ENCODE data around the gene IL15RA.
"Not testable (repeated sequence)": the region's sequence is repeated elsewhere in the genome, so short reads cannot be mapped to it uniquely, and the experiment has no call there.

Gene IL15RA

DNA sequence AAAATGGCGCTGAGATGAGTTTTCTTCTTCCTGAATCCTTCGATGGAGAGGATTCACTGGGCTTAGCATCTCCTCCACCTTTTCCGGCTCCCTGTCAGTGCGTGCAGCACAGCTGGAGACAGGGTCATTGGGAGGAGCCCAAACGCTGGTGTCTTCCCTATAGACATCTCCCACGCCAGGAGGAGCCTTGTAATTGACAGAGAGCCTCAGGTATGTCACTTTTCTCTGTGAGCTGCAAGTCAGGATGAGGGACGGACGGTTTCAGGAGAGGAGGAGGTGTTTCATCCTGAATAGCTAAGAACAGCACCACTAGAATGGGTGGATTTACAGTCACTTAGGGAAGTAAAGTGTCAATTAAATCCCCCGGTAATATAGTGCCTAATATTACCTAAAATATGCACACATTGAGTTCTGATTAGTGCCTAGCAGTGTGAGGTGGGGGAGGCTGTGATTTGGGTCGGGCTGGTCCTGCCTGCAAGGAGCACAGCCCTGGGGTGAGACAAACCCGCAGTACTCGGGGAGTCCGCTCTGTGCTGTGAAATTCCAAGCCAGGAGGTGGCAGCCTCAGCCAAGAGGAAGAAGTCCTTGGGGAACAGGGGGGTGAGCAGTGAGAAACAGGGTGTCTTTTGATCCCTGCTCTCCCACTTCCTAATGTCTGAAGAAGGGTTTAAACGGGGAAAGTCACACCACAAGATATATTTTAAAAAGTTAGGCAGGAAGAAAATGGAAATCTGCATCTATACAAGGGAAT is 28.2 kb downstream of the IL15RA start:
- peak; percentile 25 to 51 for ATAC-seq

DNA sequence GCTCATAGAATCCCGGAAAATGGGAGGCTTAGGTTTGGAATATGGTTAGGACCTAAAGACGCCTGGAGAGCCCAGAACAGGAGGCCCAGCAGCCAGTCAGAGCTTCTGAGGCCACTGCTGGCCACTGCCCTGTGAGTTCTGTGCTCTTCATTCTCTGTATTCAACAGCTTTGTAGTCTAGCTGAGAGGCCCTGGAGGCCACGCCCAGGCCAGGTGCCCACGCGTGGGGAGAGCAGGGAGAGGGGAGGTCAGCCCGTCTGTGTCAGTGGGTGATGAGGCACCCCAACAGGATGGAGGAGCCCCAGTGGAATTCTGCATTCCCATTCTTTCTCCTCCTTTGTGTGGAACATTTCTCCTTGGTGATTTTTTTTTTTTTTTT is 29.1 kb downstream of the IL15RA start:
- no peak for ATAC-seq

DNA sequence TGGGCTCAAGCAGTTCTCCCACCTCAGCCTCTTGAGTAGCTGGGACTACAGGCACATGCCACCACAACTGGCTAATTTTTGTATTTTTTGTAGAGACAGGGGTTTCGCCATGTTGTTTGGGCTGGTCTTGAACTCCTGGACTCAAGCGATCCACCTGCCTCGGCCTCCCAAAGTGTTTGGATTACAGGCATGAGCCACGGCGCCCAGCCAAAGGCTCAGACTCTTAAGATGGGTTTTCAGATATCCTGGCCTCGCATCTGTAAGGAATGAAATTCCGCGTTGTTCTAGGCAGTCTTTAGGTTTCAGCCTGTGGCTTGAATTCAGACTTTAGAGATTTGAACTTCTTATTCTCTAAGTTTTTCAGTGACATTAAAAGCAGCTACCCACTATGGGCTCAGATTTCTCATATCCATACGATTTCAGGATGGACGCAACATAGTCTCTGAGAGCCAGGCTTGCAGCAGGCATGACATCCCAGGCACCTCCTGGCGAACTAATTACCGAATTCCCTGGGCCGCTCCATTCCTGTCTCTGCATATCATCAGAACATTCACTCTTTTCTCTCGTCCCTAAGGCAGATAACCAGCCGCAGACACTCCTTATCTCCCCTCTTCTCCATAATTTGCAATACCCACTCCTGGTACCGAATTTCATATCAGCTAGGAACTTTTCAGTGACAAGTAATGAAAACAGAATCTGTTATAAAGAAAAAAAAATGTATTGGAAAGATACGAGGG is 29.7 kb downstream of the IL15RA start:
- ATAC-seq, result no peak

DNA sequence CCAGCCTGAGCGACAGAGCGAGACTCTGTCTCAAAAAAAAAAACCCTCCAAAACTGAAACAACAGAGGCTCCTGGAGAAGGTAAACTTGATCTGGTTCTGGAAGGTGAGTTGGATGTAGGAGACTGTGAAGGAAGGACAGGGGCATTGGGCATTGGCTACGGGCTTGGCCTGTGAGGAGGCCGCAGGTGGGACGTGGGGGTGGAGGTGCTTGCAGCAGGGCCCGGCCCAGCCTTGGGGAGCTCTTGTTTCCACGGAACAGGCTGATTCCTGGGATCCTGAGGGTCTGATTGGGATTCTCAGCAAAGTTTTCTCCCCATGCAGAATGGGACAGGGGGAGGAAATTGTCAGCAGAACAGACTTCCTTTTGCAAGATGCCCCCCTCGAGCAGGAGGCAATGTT is 30.6 kb downstream of the IL15RA start:
- no peak for ATAC-seq

DNA sequence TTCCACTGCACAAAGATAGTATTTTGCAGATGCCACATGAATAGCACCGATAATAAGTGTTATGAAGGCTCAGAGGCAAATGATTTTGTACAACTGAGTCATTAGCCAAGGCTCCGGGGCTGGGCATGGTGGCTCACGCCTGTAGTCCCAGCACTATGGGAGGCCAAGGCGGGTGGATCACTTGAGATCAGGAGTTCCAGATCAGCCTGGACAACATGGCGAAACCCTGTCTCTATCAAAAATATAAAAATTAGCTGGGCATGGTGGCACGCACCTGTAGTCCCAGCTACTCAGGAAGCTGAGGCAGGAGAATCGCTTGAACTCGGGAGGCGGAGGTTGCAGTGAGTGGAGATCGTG is 30.9 kb downstream of the IL15RA start:
- ATAC-seq, result not testable (repeated sequence)

DNA sequence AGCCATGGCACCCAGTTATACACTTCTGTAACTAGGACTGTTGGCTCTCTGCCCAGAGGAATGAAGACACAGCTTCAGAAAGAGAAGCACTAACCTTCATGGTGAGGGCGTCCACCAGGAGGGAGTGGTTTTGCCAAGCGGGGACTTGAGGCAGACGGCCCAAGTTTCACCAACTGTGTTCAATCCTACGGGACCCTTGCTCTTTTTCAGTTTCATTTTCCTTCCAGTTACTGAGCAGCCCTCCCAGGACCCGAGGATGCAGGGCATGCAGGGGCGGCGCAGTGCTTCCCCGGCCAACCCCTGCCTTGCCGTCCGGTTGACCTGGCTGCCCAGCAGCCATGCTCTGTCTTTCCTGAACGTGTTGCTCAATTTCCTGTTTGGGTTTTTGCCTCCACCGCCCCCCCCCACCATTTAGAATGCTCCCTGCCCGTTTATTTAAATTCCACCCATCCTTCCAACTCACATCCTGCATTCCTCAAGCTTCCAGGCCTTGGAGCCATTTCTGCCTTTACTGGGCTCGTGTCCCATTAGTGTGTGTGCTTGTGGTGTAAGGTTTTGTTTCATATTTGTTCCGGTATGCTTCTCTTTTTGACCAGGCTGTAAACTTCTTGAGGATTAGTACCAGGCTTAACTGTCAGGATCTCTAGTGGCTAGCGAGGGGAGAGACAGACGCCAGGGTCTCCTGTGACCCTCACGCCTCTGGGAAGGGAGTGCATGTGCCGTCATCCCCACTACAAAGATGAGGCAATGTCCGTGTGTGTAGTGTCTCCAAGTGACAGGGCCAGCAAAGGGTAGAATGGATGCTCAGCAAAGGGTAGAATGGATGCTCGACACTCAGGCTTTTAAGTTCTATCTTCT is 31.6 kb downstream of the IL15RA start:
- peak in 1 of 2 donors; percentile 12 for ATAC-seq

DNA sequence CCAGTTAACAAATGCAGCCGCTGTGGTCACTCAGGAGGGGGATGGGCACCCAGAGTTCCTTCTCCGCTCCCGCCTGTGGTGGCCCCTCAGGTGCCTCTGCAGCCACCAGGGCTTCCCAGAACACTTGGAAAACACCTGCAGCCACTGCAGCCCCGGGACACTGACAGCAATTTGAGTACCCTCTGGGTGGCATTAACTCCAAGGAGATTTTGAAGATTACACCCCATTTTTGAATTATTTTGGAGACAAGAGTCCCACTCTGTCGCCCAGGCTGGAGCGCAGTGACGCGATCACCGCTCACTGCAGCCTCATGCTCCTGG is 32.2 kb downstream of the IL15RA start:
- no peak for ATAC-seq

DNA sequence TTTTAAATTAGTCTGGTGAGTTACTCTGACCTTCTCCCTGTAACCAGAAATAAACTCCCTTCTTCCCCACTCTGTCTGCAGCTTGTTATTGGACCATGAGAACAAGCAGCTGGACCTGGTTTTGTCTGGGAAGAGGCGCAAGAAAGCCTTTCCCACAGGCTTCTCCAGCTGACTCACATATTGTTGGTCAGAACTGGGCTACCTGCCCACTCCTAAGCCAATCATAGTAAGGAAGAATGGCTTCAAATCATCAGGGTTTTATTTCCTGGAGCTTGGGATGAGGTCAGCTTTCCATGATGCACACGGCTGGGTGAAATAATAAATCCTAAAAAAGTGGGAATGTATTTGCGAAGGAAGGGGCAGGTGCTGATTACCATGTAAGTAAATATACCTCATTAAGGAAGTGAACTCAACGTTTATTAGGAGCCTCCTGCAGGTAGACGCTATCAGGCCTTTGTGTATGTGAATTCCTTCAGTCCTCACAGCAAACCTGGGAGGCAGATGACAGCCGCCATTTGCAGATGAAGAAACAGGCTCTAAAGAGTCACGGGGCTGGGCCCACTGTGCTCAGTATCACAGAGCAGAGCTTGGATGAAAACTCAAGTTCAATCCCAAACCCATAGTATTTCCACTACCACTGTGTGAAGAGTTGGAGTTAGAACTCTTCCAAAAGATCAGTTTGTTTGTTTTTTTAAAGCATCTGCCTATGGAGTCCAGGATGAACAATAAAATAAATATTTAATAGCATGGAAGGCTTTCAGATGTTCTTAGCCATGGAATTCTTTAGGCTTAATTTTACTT is 32.8 kb downstream of the IL15RA start:
- ATAC-seq, result no peak

DNA sequence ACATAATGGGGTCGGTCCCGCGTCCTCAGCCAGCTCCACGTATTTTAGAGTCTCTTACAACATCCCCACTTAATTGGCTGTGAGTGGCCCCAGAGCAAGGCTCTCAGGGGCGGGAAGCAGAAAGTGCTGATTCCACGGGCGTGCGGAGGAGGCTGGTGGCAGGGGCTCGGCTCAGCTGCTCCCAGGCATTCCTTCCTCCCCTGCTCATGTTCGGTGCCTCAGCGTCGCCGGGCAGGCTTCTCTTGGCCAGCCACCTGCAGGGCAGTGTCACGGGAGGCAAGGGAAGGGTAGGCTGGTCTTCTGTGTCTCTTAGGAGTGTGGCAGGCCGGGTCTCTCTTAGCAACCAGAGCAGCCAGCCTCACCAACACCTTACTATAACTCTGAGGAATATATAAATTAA is 33.8 kb downstream of the IL15RA start:
- no peak for ATAC-seq

DNA sequence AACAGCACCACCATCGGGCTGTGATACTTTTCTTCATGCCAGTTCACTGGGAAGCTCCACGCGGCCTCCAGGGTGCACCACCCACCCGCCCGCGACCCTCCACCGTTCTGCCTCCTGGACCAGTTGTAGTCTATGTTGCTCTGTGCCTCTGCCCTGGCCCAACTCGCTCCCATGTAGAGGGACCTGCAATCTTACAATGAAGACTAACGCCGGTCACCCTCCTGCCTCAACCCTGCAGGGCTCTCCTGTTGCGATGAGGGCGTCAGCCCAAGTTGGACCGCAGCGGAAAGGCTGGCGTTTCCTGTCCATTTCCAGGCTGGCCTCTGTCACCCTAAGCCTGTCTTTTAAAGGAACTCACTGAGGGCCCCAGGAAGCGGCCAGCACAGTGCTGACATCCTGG is 34.9 kb downstream of the IL15RA start:
- ATAC-seq, result no peak

DNA sequence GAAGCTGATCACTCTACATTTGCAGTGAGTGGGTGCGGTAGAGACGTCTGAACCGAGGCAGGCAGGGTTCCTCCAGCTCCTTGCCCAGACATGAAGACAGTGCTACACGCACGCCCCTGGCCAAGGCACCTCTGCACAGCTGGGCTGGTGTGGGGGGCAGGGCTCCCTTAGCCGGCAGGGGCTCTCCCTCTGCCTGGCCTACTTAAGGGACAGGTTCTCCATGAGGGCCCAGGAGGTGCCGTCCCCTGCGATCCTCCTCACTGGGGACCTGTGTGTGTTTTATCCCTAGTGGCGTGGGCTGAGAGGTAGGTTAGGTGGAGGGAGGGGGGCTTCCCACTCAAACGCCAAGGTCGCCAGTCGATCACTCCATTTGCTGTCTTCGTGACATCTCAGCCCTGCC is 35.3 kb downstream of the IL15RA start:
- ATAC-seq, result no peak

DNA sequence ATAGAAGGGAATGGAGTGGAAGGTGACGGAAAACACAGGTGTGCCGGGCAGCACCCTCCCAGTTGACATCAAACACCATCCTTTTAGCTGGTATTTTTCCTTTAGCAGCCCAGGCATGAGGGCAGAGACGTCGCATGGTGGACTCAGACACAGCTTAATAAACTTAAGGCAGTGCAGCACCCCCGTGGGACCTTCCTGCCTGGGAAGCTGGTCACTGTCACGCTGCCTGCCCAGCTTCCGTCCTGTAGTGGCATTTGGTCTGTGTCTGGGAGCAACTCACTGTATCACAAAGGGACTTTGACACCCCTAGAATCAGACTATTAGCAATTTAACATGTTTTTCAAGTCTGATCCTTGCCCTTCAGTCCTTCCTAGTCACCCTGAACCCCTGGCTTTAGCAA is 35.8 kb downstream of the IL15RA start:
- no peak for ATAC-seq

DNA sequence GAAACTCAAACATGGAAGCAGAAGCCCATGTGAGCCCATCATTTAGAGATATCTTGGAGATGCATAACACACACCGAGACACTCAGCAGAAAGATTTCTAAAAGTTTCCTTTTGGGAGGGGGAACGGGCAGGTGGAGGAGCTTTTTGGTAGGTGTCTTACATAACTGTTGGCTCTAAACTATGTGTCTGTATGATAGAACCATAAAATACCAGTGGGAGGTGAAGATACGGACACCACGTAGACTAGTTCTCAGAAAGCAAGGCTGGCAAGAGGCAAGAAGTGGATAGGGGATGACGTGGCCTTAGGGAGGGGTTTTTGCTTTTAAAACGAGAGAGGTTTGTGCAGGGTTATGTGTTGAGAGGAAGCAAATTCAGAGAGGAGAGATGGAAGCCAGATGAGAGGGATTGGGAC is 36.5 kb downstream of the IL15RA start:
- no peak for ATAC-seq

DNA sequence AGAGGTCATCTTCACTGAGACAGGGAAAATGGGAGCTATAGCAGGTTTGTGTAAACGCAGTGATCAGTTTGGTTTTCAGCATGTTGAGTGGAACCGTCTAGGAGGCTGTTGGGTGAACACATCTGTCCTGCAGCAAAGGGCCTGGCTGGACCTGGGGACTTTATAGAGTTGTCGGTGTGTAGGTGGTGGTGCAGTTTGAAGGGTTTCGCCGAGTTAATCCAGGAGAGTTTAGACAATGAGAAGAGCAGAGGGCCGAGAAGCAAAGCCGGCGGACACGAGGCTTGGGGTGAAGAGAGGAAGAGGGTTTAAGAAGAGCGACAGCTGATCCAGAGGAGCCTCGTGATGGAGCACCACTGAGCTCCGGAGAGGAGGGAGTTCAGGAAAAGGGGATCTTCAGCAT is 39.1 kb downstream of the IL15RA start:
- no peak for ATAC-seq

DNA sequence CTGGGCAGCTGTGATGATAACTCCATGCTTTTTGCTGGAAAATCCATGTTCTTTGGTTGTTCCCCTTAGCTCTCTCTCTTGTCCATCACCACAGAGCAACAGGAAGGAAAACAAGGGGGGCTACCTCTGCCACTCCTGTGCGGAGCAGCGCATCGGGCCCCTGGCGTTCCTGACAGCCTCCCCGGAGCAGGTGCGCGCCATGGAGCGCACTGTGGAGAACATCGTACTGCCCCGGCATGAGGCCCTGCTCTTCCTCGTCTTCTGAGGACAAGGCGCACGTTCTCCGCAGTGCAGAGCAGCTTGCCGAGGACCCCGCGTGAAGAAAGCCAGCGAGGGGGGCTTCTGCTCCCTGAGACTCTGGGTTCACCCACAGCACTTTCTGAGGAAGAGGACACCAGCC is 40.3 kb downstream of the IL15RA start:
- no peak for ATAC-seq

DNA sequence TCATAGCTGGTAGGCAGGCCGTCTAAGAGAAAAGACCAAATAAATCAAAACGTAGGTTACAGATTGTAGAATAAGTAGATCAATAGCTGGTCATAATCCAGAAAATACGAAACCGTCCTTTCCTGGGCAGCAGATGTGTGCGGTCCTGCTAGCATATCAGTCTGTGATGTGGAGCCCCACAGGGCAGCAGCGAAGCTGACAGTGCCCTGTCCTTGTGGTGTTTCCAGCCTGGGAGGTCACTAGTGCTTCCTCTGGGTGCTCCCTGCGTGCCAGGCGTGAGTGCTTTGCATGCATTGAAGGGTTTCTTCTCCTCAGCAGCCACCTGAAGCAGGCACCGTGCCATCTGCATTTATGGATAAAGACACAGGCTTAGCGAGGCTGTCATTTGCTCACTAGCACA is 41.7 kb downstream of the IL15RA start:
- ATAC-seq, result no peak

DNA sequence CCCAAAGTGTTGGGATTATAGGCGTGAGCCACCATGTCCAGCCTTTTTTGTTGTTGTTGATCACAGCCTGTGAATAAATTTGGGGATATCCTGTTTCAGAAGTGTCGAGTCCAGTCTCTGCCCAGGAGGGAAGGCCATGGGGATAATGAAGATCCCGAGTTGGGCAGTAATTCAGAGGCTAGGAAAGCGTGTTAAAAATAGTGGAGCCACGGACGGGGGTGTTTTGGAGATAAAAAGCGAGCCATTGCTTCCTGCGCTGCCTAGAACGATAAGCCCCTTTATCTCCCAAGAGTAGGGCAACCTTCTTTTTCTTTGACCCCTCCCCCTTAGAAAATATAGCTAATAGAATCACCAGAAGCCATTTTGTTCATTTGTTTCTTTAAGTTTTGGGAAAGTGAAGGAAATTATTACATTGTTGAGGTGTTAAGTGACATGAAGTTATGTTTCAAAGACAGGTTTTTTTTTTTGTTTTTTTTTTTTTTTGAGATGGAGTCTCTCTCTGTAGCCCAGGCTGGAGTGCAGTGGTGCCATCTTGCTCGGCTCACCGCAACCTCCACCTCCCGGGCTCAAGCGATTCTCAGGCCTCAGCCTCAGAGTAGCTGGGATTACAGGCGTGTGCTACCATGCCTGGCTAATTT is 43.3 kb downstream of the IL15RA start:
- ATAC-seq, result no peak

DNA sequence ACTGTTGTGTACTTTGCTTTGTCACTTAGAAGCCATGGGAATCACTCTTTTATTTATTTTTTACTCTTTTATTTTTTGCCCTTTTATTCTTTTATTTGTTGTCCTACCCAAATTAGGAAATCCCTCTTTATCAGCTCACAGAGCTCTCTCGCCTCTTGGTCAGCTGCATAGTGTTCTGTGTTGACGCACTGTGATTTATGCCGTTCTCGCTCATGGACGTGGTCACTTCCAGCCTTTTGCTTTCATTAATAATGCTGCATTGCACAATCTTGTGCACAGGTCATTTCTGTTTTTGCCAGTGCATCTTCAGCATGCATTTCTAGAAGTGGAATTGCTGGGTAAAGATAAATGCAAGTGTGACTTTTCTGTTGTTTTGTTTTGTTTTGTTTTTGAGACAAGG is 45.0 kb downstream of the IL15RA start:
- ATAC-seq, result no peak

DNA sequence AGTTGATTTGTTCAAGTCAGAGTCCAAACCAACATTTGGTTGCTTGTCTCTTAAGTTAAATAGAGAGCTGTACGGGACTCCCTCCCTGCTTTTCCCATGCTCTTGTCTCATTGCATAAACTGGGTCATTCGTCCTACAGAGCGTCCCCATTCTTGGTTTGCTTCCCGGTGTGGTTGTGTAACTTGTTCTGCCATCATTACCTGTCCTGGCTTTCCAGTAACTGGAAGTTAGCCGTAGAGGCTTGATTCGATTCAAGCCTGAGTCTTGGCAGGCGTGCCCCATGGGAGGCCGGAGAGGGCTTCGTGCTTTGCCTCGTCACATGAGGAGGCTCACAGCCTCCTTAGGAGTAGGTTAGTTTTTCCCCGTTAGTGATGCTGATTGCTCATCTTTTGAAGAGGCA is 47.1 kb downstream of the IL15RA start:
- no peak for ATAC-seq

DNA sequence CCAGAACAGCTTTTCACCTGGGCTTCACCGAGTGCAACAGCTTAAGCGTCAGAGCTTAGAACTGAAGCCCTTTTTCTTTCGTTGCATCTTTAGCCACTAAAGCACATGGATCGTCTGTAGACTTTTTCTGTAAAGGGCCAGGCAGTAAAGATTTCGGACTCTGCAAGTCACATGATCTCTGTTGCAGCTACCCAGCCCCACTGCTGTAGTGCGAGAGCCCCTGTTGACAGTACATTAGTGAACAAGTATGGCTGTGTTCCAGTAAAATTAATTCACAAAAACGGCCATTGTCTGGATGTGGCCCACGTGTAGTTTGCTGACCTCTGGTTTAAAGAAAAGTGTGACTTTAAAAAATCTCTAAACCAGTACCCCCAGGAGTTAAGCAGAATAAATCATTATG is 47.9 kb downstream of the IL15RA start:
- no peak for ATAC-seq

DNA sequence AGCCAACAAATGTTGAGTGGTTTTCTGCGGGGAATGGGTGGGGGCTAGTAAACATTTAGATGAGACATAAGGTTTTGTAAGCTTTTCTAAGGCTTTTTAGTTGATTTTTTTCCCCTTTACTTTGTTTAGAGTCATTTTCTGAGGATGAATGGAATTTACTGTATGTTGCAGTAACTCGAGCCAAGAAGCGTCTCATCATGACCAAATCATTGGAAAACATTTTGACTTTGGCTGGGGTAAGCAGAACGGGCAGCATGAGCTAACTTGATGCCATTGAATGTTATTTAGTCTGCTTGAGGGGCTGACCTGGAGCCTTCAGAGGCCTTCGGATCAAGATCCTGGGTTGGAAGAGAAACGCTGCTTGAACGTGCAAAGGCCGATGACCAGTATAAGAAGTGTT is 50.0 kb downstream of the IL15RA start:
- no peak for ATAC-seq

DNA sequence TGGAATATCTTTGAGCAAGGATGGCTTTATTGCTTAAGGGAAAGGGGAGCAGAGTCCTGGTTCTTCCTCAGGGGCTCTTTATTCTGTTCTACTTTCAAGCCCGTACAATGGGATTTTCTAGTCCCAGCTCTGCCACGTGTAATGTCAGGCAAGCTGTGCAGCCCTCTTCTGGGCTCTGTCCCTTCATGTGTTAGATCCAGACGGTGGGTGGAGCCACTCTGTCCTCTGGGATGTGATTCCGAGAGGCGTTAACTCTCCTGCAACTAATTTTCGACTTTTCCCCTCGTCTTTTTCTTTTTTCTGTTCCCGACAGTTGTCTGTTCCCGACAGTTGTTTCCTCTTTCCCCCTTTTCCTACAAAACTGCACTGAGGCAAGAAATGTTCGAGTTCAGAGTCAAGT is 52.5 kb downstream of the IL15RA start:
- no peak for ATAC-seq

DNA sequence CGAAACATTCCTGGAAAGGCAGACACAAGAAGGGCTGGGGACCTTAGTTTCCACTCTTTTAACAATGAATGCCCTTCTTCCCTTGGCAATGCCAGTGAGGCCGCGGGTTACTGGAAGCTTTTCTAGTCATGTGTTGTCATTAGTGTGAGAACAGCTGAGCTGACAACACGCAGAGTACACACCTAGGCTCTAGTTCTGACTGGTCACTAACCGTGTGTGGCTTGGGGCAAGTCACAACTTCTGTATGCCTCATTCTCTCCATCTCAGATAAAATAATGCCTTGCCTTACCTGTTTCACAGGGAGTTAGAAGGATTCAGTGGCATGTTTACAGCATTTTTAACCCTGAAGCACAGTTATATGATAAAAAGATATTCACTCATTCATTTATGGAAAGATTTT is 55.6 kb downstream of the IL15RA start:
- peak in 1 of 2 donors; percentile 48 for ATAC-seq

Measured in activated CD4-positive, CD25-positive, alpha-beta regulatory T cell treated with anti-CD3 and anti-CD28 coated beads, Interleukin-2, amount 50 U/mL, for 24 hours (primary cell).